MM.1S (cell line): ENCODE measurements around the gene SPG21.

Experiments
- DNase-seq: peaks from one replicate; pipeline ENCODE4 v3.0.0-alpha.2; 2015
- H2AFZ ChIP-seq: fragments of 300-600 bp; sonication (generic); 2 replicates; pipeline ENCODE4 v1.6.0; 2016; ENCODE audit warnings: antibody characterized with exemption, low read length
- H3F3A ChIP-seq: fragments of 300-600 bp; sonication (generic); 2 replicates; pipeline ENCODE4 v1.6.1; 2016; ENCODE audit warnings: mild to moderate bottlenecking, antibody characterized with exemption, low read length, moderate library complexity, mixed read lengths; ENCODE audit not compliant: insufficient read depth
- H3K27ac ChIP-seq: fragments of 300-600 bp; sonication (generic); 2 replicates; pipeline ENCODE4 v1.5.1; 2016; ENCODE audit warnings: mild to moderate bottlenecking, low read length
- H3K27me3 ChIP-seq: fragments of 300-600 bp; sonication (generic); replicated peaks from 2 replicates; pipeline ENCODE4 v1.6.0; 2016; ENCODE audit warnings: low read length; ENCODE audit not compliant: insufficient read depth
- H3K36me3 ChIP-seq: fragments of 300-600 bp; sonication (generic); replicated peaks from 2 replicates; pipeline ENCODE4 v1.6.1; 2016; ENCODE audit warnings: mild to moderate bottlenecking, low read length, mixed read lengths; ENCODE audit not compliant: insufficient read depth
- H3K4me1 ChIP-seq: fragments of 300-600 bp; sonication (generic); 2 replicates; pipeline ENCODE4 v1.6.1; 2016; ENCODE audit warnings: low read length, mixed read lengths
- H3K4me2 ChIP-seq: fragments of 300-600 bp; sonication (generic); 2 replicates; pipeline ENCODE4 v1.6.0; 2016; ENCODE audit warnings: low read depth, low read length
- H3K4me3 ChIP-seq: fragments of 300-600 bp; sonication (generic); 2 replicates; pipeline ENCODE4 v1.5.1; 2016; ENCODE audit warnings: low read length, mixed read lengths
- H3K79me2 ChIP-seq: fragments of 300-600 bp; sonication (generic); 2 replicates; pipeline ENCODE4 v1.6.1; 2016; ENCODE audit warnings: mixed run types, low read length, mixed read lengths
- H3K9ac ChIP-seq: fragments of 300-600 bp; sonication (generic); 2 replicates; pipeline ENCODE4 v1.6.1; 2016; ENCODE audit warnings: low read length, mixed read lengths
- H3K9me2 ChIP-seq: fragments of 300-600 bp; sonication (generic); replicated peaks from 2 replicates; pipeline ENCODE4 v1.6.1; 2016; ENCODE audit warnings: mild to moderate bottlenecking, low read length, mixed read lengths; ENCODE audit not compliant: insufficient read depth
- H3K9me3 ChIP-seq: fragments of 300-600 bp; sonication (generic); replicated peaks from 2 replicates; pipeline ENCODE4 v1.6.1; 2016; ENCODE audit warnings: mild to moderate bottlenecking, low read length, mixed read lengths; ENCODE audit not compliant: insufficient read depth
- H4K20me1 ChIP-seq: fragments of 300-600 bp; sonication (generic); 2 replicates; pipeline ENCODE4 v1.6.1; 2016; ENCODE audit warnings: mild to moderate bottlenecking, low read length, moderate library complexity, mixed read lengths; ENCODE audit not compliant: insufficient read depth
- CTCF ChIP-seq: fragments of 300-600 bp; sonication (generic); IDR thresholded peaks from 2 replicates; pipeline ENCODE4 v1.5.1; 2016; ENCODE audit warnings: antibody characterized with exemption, low read length, mixed read lengths
- EZH2 ChIP-seq: fragments of 300-600 bp; sonication (generic); optimal IDR thresholded peaks from 2 replicates; pipeline ENCODE3; 2017; ENCODE audit warnings: low read depth, mild to moderate bottlenecking, antibody characterized with exemption, low read length, mixed read lengths
- EZH2phosphoT487 ChIP-seq: fragments of 300-600 bp; sonication (generic); IDR thresholded peaks from 2 replicates; pipeline ENCODE4 v1.6.1; 2018; ENCODE audit warnings: antibody characterized with exemption, low read length

SPG21 gene

DNA sequence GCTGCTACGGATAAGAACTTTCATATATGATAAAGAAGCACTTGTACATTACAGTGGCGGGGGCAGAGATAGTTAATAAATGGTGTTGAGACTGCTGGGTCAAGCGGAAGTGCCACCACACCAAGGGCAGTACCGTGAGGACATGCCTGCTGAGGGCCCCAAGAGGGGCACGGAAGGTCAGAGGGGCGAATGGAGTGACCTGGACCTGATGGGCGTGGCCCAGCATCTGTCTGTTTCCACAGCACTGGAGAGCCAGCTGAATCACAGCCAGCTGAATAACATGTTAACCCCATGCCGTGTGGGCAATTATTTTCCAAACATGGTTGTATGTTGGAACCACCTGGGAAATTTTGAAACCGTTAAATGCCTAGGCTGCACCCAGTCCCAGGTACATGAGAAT lies 40.8 kb downstream of the SPG21 start:
- Histone ChIP-seq H3K9me2 (no peaks in the 10 kb centered on the region), H3K4me2 (no peak overlapping the region), H3K79me2 (no peaks in the 10 kb centered on the region), H3F3A (peaks cover 10% of the 10 kb centered on the region; the same call in 1 of the 2 replicates), H3K9me3 (no peaks in the 10 kb centered on the region), H3K27me3 (no peaks in the 10 kb centered on the region), H3K27ac (no peak overlapping the region), H3K4me1 (no peaks in the 10 kb centered on the region), H3K4me3 (no peak overlapping the region), H3K36me3 (0 out of 2 replicates have a peak, but pooled peaks cover 3% of the 10 kb centered on the region), H2AFZ (no peak overlapping the region), H4K20me1 (no peaks in the 10 kb centered on the region), H3K9ac (no peak overlapping the region)
- DNase-seq, result no peak
- TF ChIP-seq EZH2phosphoT487 (no peak), EZH2 (no peak), CTCF (no peak)

DNA sequence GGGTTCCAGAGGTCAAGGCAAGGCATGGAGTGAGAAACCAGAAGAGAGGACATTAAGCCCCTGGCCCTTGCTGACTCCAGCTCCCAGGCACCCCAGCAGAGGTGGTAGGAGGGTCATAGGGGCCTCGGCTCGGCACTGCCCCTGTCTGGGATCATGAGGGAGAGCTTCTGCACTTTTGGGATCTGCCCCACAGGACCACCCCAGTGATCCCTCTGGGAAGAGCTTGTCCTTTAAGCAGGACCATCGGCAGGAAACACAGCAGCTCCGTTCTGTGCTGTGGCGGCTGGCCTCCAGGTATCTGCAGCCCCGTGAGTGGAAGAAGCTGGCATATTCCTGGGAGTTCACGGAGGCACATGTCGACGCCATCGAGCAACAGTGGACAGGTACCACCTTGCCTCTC lies 42.5 kb downstream of the SPG21 start:
- no peaks in the 10 kb centered on the region for H3K27me3 ChIP-seq
- H3K4me1 ChIP-seq, result no peaks in the 10 kb centered on the region
- no peak overlapping the region for H3K4me3 ChIP-seq
- H3K4me2 ChIP-seq, result no peak overlapping the region
- no peaks in the 10 kb centered on the region for H3K9me3 ChIP-seq
- peaks cover 9% of the 10 kb centered on the region; the same call in 1 of the 2 replicates for H3F3A ChIP-seq
- H2AFZ ChIP-seq, result no peak overlapping the region
- H3K9me2 ChIP-seq, result no peaks in the 10 kb centered on the region
- H3K9ac ChIP-seq, result no peak overlapping the region
- DNase-seq, result no peak
- 0 out of 2 replicates have a peak, but pooled peaks cover 3% of the 10 kb centered on the region for H3K36me3 ChIP-seq
- no peak for TF ChIP-seq EZH2
- no peak for TF ChIP-seq EZH2phosphoT487
- TF ChIP-seq CTCF, result no peak
- H3K79me2 ChIP-seq, result no peaks in the 10 kb centered on the region
- no peaks in the 10 kb centered on the region for H4K20me1 ChIP-seq
- no peak overlapping the region for H3K27ac ChIP-seq

GRCh38 chr15:64944961-64945360 lies 44.8 kb downstream of the SPG21 start:
- Histone ChIP-seq H3K4me2 (no peak overlapping the region), H3K9me2 (no peaks in the 10 kb centered on the region), H3K79me2 (no peaks in the 10 kb centered on the region), H3K4me1 (no peaks in the 10 kb centered on the region), H4K20me1 (no peaks in the 10 kb centered on the region), H3K9ac (no peak overlapping the region), H2AFZ (no peak overlapping the region), H3K9me3 (no peaks in the 10 kb centered on the region), H3K36me3 (no peaks in the 10 kb centered on the region), H3K4me3 (no peak overlapping the region), H3K27ac (no peak overlapping the region), H3K27me3 (no peaks in the 10 kb centered on the region), H3F3A (no peaks in the 10 kb centered on the region)
- no peak for DNase-seq
- TF ChIP-seq EZH2phosphoT487 (no peak), CTCF (no peak), EZH2 (no peak)
